Activated naive CD4-positive, alpha-beta T cell (primary cell): ENCODE results near the gene GGNBP2.
"Not testable (repeated sequence)": the region's sequence is repeated elsewhere in the genome, so short reads cannot be mapped to it uniquely, and the experiment has no call there.

ENCODE experiments used
- DNase-seq, 4 experiments: peaks; one replicate each; lab custom pipeline; 2025; lab: John Stamatoyannopoulos, UW

Gene GGNBP2, protein sequence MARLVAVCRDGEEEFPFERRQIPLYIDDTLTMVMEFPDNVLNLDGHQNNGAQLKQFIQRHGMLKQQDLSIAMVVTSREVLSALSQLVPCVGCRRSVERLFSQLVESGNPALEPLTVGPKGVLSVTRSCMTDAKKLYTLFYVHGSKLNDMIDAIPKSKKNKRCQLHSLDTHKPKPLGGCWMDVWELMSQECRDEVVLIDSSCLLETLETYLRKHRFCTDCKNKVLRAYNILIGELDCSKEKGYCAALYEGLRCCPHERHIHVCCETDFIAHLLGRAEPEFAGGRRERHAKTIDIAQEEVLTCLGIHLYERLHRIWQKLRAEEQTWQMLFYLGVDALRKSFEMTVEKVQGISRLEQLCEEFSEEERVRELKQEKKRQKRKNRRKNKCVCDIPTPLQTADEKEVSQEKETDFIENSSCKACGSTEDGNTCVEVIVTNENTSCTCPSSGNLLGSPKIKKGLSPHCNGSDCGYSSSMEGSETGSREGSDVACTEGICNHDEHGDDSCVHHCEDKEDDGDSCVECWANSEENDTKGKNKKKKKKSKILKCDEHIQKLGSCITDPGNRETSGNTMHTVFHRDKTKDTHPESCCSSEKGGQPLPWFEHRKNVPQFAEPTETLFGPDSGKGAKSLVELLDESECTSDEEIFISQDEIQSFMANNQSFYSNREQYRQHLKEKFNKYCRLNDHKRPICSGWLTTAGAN

DNA sequence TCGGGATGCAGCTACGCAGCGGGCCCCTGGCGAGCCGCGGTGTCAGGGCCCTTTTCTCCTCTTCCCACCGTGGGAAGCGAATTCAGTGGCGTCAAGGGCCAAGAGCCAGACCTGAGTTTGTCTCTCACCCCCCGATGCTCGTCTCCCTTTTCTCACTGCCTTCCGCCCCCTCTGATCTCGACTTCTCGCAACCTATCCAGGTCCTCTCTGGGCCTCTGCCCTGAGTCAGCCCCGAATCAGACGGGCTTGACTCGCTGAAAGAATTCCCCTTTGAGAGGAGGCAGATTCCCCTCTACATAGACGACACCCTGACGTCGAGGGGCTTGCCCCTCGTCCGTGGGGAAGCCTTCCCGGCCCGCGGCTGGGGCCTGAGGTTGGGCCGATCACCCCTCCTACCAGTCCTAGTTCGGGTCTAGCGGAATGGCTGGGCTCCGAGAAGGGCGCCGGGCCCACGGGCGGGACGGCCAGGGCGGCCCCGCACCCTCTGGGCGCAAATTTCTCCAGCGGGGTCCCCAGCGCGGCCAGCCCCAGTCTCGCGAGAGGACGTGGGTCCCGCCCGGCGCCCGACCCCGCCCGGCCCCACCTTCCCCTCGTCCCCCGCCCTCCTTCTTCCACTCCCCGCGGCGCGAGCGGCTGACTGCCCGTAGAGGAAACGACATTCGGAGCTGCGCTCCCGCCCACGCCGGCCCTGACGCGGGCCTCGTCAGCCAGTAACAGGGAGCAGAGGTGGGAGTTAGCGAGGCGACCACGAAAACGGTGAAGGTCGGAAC is at the start of gene GGNBP2:
TSS of gene GGNBP2 (plus strand) at position 613 of the 770 bp plus-strand sequence. CDS start 806 bp downstream, outside the sequence.
- peak; percentile 73 to 89 (median 82) for DNase-seq

DNA sequence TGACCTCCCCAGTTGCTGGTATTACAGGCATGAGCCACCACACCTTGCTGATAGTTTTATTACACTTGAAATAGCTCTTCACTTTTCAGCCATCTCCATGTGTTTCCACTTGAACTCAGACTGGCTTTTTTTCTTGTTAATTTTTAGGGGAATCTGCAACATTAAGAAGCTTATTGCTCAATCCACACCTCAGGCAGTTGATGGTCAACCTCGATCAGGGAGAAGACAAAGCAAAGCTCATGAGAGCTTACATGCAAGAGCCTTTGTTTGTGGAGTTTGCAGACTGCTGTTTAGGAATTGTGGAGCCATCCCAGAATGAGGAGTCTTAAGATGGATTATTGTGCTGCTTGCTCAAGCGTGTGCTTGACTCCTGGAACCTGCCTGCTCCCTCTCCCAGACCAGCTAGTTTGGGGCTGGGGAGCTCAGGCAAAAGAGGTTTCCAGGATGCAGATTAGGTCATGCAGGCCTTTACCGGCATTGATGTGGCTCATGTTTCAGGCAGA is 49.6 kb upstream of the GGNBP2 start:
- no peak for DNase-seq

DNA sequence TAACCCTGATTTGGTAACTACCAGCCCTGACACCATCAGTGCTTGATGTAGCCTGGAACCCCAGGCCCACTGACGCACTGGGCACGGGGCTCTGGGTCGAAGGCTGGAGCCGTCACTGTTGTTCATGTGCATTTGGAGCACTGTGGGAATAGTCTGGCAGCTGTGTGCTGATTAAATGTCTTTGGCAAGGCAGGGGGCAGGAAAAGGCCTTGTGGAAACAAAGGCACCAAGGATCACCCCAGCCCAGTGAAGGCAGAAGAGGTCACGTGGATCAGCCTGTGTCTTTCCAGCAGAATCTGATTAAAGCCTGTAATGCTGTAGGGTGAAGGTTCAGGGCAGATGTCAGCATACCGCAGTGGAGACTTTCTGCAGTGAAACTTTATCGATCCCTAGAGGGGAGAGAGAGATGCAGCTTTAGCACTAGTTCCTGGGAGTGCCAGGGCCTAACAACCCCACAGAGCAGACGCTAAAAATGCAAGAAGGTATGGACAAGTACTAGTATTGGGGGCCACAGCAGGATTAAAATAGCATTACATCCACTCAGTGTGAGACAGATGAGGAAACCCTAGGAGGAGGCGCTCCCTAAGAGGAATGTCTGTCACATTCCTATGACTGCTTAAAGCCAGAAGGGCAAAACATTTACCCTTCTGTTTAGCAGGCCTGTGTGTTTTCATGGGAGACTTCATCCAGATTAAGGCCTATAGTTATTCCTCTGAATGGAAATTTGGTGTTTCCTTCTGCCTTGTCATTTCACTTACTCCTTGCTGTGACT is 48.5 kb upstream of the GGNBP2 start:
- no peak for DNase-seq

DNA sequence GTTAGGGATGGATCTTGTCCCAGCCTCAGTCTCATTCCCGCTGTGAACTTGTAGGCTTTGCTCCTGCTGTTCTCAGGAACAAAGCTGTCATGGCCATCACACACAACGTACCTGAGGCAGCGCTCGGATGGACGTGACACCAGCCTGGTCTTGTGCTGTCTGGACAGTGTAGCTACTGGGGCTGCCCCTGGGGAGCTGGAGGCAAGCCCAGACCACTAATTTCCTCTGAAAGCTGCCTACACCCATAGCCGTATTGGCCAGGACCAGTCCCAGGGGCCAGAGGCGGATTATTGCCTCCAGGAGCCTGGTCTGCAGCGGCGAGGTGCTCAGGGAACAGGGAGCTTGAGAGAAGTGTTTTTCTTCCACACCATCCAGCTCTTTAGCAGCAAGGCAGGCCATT is 46.6 kb upstream of the GGNBP2 start:
- DNase-seq, result no peak

DNA sequence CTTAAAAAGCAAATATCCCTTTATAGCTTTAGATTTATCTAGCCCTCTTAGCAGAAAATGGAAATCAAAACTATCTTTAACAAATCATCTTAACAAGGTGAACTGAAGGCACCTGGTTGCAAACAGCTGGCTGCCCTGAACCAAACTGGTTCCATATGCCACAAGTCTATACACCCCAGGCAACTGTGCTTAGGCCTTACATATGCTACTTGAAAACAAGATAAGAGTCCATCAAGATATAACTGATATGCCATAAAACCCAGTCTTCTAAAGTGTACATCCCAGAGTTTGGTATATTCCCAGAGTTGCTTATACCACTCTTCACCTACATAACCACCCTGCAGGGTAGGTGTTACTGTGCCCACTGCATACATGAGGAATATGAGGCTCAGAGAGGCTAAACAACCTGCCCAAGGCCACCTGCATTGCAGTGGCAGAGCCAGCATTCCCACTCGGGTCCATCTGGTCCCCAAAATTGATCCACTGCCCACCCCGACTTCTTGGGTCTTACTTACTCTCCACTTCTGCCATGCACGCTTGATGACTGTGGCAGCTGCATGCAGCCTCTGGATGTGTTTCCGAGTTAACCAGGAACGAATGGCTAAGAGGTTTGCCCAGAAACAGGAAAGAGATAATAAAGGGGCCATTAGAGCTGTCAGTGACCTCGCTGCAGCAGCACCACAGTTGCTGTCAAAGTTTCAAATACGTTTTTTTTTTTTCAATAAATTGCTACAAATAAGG is 46.0 kb upstream of the GGNBP2 start:
- no peak for DNase-seq

DNA sequence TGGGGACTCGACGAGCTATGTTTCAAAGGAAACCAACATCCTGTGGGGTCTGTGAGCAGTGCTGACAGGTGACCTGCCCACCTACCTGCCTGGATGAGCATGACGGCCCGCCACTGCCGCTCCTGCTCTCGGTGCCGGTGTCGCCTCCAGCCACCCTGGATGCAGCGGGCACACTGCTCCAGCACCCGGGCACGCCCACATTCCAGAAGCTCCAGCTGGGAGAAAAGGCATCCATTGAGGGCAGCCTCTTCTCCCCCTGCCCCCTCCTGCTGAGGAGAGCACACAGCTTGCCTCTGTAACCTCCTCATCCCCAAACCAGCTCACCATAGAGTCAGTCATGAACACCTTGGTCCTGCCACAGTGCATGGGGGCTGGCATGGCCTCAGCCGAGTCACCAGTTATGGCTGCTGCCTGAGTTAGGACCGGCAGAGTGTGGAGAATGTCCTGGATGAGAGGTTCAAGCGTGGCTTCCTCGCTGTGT is 43.9 kb upstream of the GGNBP2 start:
- no peak for DNase-seq

DNA sequence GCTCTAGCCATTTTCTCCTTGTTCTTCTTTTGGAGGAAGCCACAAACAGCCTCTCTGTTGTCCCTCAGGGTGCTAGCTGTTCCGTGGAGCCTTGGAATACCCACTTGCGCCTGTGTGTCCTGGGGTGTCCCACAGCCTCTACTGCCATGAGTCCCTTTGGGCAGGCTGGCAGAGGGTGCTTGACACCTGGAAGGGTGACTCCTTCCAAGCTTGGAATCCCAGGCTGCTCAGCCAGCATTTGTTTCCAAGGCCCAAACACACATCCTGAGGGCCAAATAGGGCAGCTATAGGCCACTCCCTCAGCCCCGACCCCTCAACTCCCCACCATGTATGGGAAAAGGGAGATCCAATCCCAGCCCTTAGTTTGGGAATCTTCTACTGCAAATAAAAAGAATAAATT is 43.4 kb upstream of the GGNBP2 start:
- no peak for DNase-seq

DNA sequence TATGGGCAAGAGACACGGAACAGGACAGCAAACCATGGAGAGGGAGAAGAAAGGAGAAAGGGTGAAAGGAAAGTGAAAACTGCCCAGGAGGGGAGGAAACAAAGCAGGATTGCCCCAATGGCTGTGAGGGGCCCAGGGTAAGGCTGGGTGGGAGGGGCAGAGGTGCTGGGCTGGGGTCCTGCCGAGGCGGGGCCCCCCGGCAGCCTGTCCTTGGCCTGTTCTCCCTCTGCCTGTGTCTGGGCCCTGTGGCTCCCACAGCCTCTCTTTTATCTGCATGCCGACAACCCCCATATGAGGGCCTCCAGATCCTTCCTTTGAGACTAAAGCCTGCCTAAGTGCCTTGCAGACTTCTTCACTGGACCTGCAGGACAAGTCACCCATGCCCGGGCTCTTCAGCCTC is 42.8 kb upstream of the GGNBP2 start:
- no peak for DNase-seq

DNA sequence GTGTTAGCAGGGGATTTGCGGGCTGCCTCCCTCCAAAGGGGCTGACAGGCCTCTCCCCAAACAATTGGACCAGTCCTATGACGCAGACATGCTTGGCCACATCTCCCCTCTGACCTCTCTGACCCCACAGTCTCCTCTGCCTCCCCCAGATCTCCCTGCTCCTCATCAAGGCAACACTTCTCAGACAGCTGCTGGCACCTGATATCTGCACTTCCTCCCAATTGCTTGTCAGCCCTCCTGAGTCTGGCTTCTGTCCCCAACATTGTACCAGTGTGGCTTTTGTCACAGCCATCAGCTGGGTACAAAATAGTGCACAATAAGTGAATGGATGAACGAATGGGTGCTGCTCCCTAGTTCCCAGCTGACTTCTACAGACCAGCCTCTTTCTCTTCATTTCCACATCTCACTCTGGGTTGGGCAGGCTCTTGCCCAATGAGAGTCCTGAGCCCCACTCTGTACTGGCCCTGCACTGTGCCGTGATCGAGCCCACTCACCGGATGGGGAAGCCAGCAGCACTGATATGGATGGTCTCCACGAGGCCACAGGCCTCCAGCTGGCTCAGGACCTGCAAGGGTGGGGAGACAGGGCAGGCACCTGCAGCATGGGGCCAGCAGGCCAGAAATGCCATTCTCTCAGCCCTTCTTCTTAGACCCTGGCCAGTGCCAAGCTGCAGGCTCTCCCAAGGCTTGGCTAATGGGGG is 41.1 kb upstream of the GGNBP2 start:
- DNase-seq, result no peak

DNA sequence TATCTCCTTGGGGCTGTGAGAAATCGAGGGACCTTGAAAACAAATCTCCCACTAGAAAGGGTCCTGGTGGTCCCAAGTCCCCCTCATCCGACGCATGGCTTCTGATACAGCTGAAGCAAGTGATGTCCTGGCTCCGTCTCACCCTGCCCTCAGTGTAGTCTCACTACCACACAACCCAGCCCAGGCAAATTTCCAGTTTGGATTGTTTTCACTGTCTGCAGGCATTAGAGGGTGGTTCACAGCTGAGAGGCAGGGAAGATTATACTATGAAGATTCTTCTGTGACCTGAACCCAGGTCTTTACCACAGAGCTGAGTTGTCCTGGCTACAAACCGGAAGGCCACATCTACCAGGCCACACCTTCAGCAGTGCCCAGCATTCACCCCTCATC is 40.6 kb upstream of the GGNBP2 start:
- no peak for DNase-seq

DNA sequence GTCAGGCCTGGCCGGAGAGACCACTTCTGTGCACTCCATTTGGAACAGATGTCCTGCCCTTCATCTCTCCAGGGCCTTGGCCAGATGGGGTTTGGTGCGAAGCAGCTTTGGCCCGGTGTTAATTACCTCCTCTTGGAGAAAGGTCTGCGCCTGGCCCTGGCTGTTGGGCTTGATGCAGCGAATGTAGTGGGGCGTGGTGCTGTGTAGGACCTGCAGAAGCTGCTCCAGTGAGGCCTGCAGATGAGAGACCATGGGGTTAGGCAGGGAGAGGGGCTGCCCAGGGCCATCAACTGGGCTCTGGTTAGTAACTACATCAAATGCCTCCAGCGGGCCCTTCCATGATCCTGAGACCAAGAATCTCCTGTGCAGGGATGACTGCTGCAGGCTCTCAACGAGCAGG is 39.5 kb upstream of the GGNBP2 start:
- DNase-seq, result no peak

DNA sequence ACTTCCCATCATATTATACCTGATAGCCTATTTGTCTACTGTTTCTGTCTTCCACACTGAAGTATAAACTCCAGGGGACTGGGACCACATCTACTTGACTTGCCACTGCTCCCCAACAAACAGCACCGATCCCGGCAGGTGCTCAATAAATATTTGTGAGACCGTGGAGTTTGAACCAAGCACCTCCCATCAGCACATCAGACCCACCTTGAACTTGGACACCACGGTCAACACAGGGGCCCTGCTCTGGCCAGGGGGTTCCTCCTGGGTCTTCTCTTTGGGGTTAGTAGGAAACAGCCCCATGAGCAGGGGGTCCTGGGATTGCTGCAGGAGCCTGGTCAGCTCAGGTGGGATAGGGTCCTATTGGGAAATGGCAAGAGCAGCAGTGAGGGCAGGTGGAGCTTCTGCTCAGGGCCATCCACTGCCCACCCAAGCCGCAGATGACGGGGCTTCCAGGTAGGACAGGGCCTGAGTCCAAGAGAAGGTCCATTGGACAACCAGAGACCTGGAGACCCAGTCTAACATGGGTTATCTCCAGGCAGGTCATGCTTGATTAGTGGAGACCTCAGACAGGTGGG is 38.4 kb upstream of the GGNBP2 start:
- no peak for DNase-seq

DNA sequence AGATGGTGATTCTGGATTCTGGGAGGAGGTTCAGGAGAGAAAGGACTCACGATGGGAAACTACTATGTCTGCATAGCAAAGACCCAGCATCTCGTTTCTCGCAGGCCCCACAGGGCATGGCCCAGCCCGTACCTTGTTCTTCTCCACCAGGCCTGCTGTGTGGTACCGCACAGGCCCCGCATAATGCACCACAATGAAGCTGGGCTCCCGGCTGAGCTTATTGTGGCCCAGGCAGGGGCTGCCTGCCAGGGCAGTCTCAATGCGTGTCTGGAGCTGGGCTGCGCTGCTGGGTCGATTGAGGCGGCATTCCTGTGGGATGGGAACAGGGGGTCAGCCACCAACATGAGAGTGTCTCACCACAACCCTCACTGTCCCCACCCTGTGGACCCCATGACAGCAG is 37.9 kb upstream of the GGNBP2 start:
- DNase-seq, result no peak

DNA sequence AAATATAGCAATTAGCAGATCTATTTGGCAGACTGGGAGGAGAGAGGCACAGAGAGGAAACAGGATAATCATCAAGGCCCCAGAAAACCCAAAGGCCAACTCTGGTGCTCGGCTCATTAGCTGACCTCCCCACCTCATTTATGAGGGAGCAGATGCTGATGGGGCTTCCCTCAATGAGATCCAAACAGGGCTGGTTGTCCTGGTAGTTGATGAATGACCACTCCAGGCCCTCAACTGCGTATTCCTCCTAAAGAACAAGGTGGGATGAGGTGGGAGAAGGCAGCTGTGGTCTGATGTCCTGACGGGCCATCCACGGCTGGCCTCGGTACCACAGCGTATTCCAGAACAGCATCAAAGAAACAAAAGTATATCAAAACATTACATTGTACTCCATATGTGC is 37.5 kb upstream of the GGNBP2 start:
- DNase-seq, result no peak

DNA sequence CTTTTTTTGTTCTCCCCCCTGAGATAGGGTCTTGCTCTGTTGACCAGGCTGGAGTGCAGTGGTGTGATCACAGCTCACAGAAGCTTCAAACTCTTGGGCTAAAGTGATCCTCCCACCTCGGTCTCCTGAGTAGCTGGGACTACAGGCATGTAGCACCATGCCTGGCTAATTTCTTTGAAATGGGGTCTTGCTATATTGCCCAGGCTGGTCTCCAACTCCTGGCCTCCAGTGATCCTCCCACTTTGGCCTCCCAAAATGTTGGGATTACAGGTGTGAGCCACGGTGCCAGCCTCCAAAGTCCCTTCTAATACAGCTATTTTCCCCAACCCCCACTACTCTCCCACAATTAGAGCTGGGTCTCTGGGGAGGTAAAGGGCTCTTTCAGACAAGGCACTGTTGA is 36.3 kb upstream of the GGNBP2 start:
- DNase-seq, result not testable (repeated sequence)

DNA sequence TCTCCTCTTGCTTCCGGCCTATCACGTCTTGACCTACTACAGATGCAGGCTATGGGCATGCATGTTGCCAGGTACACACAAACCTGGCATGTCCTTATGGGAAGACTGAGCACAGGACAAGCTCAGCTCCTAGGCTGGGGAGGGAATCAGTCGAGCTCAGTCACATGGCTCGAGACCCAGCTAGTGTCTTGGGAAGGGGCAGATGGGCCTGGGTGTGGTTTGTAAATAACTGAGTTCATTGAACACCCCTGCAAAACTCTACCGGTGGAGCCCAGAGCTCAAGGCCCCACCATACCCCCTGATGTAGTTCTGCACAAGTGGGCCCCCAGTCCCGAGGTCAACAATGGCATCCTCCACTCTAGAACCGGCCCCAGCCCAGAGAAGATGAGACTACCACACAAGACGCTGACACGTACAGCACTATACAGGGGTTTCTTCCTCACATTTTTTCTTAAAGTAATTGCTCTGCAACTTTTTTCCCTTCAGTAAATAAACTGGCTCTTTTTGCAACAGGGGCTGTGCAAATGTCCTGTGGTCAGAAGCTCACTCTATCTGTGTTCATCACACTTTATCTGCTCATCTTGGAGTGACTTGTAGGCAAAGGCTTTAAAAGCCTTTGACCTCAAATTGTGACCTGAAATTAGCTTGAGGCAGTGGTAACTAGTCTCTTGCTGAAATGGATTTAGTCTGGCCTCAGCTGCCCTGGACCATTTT is 35.3 kb upstream of the GGNBP2 start:
- no peak for DNase-seq

DNA sequence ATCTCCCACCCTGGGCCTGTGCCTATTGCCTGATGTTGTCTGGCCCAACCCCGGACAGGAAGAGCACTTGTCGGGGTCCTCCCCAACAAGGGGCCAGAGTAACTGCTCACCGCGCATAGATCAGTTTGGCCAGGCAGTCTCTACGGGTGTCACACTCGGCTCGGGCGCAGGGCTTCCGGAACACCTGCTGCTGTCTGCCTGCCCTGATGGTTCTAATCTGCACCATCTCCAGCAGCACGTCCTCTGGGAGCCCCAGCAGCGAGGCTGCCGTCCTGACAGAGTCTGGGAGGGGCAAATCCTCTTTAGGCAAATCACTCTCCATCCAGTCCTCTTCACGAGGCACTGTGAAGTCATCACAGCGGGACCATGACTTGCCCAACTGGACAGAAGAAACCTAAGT is 34.1 kb upstream of the GGNBP2 start:
- DNase-seq, result no peak

DNA sequence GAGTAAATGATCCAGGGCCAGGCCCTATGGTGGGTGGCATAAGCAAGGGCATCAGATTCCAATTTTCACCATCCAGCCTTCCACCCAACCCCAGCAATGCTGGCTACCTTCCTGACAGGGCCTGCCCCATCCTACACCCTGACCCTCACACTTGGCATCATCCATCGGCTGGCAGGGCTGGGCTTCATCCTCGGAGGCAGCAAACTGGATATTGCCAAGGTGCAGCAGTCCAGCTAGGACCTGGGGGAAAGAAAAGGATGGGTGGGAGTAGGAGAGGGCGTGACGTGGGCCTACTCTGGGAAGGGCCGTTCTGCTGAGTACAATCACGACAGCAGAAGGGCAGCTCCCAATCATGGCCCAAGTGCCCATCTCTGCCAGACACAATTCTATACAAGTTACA is 33.5 kb upstream of the GGNBP2 start:
- DNase-seq, result no peak

DNA sequence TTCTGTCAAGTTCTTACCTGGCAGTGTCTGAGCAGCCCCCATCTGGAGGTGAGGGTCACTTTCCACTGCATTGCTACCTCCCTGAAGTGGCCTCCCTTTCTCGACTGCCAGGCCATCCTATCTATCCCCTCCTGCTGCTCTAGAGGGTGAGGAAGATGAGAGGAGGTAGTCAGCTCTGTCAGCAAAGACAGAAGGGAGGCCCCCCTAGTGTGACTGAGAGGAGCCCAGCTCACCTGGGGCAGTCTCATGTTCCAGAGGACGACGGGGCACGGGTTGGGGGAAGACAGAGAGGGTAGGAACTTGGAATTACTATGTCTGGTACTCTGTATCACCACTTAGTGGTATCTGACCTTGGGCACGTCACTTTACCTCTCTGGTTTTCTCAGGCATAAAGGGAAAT is 32.1 kb upstream of the GGNBP2 start:
- DNase-seq, result no peak
